ENCODE data around the gene FILIP1L.

- TF ChIP-seq, protein P1, sequence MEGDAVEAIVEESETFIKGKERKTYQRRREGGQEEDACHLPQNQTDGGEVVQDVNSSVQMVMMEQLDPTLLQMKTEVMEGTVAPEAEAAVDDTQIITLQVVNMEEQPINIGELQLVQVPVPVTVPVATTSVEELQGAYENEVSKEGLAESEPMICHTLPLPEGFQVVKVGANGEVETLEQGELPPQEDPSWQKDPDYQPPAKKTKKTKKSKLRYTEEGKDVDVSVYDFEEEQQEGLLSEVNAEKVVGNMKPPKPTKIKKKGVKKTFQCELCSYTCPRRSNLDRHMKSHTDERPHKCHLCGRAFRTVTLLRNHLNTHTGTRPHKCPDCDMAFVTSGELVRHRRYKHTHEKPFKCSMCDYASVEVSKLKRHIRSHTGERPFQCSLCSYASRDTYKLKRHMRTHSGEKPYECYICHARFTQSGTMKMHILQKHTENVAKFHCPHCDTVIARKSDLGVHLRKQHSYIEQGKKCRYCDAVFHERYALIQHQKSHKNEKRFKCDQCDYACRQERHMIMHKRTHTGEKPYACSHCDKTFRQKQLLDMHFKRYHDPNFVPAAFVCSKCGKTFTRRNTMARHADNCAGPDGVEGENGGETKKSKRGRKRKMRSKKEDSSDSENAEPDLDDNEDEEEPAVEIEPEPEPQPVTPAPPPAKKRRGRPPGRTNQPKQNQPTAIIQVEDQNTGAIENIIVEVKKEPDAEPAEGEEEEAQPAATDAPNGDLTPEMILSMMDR (IDR thresholded peaks at IDR 0.05; ENCODE audit: insufficient read depth, low read length, poor library complexity, severe bottlenecking): no peak
- no peak for TF ChIP-seq EZH2phosphoT487 (conservative IDR thresholded peaks at IDR 0.05; ENCODE audit: low read length)
Observed at GRCh38 chr3:99952306-99952705, 162.0 kb downstream of the FILIP1L start.
